Activated CD4-positive, alpha-beta T cell treated with anti-CD3 and anti-CD28 coated beads, Interleukin-2, Interleukin-6, amounts not matched to agents 100 ng/mL and 50 ng/mL, durations not matched to agents 16 hours and 8 hours (primary cell): ENCODE results near the gene COMMD10.
"Not testable (repeated sequence)": the region's sequence is repeated elsewhere in the genome, so short reads cannot be mapped to it uniquely, and the experiment has no call there.

Experiments
- DNase-seq: peaks from one replicate; pipeline ENCODE4 v3.0.0-alpha.2; 2020

The COMMD10 gene

DNA sequence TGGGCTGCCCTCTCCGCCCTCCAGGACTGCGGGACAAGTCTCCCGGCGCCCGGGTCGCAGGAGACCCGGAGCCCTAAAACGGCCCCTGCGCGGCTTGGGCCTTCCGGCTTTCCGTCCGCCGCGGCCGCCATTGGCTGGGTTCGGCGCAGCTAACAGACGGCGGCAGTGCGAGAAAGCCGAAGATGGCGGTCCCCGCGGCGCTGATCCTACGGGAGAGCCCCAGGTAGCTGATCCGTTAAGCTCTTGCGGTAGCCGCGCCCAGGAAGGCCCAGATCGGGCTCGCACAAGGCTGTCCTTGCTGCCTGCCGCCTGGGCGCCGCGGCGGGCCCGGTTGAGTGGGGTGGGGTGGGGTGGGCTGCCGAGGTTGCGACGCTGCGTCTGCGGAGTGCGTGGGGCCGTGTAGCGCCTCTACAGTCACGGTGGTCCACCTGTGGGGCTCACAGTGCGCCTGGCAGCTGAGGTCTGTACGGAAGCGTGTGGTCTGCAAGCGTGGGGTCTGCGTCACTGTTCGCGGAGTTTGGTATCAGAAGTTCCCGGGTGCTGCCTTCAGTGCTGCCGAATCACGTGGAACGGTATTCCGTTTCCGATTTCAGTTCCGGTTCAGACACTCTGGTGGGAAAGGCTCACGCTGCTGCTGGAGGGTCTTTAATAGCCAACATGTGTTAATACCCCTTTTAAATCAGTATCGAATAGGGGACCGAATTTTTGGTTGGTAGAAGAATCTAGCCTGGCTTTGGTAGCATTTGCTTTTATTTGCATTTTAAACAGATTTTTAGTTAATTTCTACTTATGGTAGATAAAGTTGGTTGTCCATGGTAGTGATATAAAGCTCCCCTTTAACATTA, at the start of gene COMMD10:
COMMD10 (plus strand) TSS at position 155 of the 845 bp plus-strand sequence.
- peak; percentile 84 for DNase-seq

DNA sequence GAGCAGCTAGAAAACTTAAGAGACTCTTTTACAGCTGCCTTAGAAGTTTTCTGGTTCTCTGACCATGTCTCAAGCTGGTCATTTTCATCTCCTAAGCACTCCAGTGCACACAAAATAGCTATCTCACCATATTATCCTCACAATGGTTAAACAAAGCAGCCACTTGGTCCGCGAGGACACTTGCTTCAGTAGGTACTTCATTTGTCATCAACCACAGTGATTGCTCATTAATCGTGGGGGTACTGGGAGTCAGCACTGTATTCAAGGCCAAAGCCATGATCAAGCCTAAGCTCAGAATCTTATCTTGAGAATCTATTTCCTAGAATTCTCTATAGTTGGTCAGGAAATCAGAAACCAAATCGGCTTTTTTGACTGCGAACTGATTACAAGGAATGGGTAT, 49.7 kb upstream of the COMMD10 start:
- no peak for DNase-seq

DNA sequence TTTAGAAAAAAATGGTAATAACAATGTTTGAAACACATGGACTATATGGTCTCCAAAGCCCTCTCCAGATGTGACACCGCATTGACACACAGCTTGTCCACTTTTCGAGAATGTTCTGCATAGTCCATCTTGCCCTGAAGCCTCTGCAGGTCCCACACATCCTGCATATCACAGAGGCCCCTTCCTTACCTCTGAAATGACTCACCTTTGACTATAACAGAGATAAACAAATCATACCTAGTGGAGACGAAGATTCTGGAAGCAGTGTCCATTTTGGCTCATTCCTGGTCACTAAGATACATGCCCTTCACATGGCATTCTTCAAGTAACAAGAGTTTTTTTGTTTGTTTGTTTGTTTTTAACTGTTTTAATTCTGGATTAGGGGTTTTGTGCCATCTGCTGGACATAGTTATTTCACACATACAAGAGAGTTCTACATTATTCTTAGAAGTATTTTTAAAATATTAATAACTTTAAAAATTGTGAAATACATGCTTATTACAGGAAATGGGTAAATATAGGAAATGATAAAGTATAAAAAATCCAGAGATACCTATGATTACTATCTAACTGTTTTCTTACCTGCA, 47.5 kb upstream of the COMMD10 start:
- no peak for DNase-seq

DNA sequence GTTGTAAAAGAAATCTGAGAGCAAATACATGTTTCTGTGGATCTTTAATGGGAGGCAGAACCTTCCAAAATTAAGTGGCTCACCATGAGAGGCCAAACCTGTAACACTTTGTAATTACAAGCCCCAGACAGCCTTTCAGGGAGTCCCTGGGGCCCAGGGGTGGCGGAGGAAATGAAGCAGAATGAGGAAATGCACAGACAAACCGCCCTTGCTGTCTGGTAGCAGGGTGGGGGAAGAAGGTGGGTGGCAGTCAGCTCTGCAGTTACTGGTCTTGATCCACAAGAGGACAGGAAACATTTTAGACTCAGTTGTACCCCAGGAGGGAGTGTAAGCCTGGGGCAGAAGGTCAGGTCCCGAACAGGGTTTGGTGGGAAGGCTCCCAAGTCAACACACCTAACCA, 46.0 kb upstream of the COMMD10 start:
- DNase-seq: no peak

DNA sequence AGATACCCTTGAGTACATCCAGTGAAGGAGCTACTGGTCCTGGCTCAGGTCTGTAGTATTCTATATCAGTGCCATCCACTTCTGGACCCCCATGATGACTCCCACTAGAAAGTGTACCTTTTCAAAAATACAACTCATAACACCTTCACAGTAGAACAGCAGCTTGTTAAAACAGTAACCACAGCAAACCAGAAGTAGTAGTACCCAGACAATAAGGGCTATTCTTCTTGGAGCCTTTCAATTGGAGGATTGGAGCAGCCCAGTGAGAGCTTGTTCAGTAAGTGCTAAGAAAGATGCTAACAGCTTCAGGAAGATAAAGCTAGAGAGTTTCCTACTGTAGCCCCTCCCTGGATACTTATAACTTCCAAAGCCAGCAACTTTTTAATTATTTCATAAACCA, 42.5 kb upstream of the COMMD10 start:
- no peak for DNase-seq

DNA sequence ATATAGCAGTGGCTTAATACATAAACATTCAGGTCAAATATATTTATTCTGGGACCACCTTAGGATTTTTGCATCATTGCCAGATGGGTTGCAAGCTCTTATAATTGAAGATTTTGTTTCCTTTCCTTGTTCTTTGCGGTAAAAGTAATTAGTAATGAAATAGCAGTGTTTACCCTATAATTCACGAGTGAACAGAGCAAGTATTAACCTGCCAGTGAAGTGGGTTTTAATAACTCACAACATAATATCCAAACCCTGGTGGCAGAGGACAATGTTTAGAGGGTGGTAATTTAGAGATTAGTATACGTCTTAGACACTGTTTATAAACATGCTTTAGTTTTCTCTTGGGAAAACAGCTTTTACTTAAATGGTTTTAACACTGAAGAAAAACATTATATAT, 40.8 kb upstream of the COMMD10 start:
- DNase-seq: no peak

DNA sequence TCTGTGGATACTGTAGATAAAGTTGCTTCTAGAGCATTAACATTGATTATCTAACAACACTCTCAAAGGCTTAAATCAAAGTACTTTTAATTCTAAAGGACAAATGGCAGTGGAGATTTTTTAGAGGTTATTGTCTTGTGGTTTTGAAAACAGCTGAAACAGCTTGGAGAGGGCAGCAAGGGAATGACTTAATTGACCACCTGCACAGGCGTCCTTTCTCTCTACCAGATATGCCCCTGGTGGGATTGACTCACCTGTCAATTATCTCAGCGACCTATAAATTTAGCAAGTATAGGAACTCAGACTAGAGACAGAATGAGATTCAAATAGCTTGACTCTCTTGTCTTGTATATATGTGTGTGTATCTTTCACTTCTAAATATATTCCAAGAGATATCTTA, 39.0 kb upstream of the COMMD10 start:
- no peak for DNase-seq

DNA sequence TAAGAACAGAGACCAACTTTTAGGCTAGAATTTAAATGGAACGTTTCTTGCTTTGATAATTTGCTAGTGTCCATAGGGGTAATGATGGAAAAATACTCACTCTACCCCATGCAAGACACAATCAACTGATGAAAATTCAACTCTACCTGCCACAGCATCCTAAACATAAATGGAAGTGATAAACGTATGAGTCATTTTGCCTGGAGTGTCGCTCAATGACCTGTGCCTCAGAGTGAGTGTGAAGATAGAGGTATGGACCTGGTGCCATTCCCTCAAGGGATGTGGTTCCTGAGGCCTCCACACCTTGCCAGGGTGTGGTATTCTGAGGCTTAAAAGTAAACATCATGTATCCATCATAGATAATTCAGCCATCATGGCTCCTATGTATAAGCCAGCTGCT, 38.6 kb upstream of the COMMD10 start:
- DNase-seq: no peak

DNA sequence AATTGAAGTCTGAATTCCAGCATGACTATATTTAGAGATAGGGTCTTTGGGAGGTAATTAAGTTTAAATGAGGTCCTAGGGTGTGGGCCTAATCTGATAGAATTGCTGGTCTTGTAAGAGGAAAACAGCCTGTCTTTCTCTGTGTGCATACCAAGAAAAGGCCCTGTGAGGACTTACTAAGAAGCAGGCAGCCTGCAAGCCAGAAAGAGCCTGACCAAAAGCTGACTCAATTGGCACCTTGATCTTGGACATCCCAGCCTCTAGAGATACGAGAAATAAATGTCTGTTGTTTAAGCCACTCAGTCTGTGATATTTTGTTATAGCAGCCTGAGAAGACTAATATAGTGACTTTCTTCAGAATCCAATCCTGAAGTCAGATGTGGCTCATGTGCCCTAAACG, 38.0 kb upstream of the COMMD10 start:
- no peak for DNase-seq

DNA sequence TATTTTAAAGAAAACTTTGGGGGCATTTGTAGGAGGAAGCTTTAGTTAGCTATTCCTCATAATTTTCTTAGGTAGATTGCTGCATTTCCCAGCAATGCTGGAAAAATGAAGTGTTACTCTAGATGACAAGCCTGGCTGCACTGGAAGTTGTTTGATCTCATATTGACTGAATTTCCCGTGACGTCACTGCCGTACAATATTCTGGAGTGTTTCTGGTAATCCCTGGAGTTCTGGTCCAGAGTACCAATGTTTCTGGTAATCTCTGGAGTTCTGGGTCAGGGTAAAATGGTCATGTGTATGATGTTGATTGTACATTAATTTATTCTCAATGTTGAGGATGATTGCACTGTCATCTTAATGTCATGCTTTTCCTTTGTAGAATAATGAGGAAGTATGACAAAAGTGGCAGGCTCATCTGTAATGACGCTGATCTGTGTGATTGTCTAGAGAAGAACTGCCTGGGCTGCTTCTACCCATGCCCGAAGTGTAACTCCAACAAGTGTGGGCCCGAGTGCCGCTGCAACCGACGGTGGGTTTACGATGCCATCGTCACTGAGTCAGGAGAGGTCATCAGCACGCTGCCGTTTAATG, 26.4 kb upstream of the COMMD10 start:
- DNase-seq: no peak

DNA sequence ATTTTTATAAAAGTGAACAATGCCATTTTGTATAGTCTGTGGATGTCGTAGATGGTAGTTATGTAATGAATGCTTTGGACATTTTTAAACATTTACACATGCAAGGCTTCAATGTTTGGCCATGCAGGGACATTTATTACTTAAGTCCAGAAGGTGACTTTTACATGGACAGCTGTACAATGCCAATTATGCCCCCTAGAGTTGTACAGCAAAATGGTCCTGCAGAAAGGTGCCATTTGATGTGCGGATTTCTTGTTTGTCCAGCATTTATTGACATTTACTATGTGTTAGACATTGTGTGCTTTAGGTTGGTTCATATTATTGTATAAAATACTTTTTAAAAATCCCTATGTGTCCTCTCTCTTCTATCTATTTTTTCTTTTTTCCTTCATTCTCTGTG, 22.5 kb upstream of the COMMD10 start:
- no peak for DNase-seq

DNA sequence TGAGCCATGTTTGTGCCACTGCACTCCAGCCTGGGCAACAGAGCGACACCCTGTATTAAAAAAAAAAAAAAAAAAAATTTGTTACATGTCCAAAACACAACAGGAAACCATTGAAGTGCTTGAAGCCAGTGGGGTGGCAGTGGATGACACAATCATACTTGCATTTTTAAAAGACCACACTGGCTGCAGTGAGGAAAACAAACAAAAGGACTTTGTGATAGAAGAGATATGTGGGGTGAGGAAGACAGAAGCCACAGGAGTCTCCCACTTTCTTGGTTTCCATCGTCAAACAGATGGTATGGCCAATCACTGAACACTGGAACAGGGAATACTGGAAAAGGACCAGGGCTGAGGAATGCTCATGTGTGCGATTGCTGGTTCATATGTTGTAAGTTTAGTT, 20.9 kb upstream of the COMMD10 start:
- no peak for DNase-seq

DNA sequence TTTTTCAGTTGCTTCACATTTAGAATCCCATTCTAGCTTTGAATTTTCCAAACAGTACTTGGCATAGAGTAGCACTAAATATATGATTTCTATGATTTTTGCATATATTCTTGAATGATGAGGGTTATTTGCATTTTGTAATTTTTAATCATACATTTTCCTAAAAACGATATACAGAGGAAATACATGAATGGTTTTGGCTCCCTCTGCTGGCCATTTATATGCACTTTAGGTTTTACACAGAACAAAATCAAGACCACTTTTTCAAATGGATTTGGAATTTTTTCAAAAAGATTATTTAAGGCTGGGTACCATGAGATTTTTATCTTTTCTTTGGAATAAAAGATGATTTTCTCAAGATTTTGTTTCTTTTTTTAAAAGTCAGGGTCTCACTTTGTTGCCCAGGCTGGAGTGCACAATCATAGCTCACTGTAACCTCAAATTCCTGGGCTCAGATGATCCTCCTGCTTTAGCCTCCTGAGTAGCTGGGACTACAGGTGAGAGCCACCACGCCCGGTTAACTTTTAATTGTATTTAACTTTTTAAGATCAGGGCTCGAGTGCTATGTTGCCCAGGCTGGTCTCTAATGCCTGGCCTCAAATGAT, 16.7 kb upstream of the COMMD10 start:
- peak; percentile 48 for DNase-seq

DNA sequence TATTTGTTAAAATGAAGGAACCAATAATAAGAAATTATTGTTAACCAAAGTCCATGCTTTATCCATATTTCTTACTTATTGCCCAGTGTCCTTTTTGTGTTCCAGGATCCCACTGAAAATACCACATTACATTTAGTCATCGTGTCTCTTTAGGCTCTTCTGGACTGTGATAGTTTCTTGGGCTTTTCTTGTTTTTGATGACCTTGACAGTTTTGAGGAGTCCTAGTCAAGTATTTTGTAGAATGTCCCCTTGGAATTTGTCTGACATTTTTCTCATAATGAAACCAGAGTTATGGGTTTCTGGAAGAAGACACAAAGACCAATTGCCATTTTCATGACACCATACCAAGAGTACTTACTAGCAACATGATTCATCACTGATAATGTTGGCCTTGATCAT, 13.6 kb upstream of the COMMD10 start:
- no peak for DNase-seq

DNA sequence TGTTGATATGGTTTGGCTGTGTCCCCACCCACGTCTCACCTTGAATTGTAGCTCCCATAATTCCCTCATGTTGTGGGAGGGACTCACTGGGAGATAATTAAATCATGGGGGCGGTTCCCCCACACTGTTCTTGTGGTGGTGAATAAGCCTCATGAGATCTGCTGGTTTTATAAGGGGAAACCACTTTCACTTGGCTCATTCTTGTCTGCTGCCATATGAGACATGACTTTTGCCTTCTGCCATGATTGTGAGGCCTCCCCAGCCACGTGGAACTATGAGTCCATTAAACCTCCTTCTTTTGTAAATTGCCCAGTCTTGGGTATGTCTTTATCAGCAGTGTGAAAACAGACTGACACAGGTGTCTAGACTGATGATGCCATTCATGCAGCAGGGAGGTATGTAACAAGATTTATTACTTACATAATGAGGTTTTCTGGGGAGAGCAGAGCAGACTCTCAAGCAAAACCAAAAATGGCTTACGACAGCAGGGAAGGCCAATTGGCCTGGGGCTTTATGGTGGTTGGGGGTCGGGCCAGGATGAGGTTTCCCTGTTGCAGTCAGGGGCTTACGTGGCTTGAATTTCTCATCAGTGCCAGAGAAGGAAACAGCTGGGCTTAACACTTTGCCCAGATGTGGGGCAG, 9.5 kb upstream of the COMMD10 start:
- DNase-seq: no peak

DNA sequence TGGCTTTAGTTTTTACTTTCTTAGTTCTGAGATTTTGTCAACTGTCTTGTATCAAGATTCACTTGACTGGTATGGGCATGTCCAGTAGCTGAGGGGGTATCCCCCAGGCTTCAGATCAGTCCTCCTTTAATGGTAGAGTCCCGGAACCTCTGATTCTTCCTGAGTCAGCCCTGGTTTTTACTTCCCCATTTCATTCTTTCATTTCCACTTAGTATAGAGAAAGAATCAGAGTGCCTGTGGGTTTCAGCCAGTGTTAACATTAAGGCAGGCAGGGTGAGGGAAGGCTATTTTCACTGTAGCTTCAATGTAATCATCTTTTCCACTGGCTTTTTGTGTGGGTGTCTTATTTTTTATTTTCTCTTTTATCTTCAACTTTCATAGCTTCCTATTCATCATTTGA, 8.3 kb upstream of the COMMD10 start:
- DNase-seq: peak; percentile 28

DNA sequence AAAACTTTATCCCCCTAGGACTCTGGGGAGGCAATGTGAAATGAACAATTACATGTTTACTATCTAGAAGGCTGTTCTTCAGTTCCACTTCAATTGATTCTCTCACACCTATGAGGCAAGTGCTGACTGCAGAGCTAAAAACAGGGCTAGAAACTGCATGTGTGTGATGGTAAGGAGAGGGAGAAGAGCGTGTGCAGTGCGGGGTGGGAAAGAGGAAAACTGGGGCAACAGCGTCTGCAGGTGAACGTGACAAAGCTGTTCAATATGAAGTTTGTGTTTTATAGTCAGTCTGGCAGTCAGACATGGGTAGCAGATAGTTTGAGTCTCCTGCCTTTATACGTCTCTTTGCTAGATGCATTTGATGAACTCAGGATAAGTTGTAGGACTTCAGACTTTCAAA, 6.6 kb upstream of the COMMD10 start:
- DNase-seq: no peak

DNA sequence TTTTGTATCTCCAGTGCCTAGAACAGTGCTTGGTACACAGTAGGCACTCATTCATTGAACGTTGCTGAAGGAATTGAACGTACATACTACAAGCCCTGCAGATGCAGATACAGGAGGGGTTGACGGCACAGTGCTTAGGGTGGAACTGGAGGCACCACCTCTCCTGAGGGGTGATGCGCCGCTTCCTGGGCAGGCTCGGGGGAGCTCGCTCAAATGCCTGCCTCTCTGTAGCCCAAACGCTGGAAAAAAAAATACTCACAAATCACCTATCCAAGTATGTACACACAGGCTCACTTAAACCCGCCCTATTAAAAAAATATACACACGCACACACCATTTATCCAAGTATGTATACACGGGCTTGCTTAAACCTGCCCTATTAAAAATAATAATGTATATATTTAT, 536 bp upstream of the COMMD10 start:
- peak; percentile 44 for DNase-seq

DNA sequence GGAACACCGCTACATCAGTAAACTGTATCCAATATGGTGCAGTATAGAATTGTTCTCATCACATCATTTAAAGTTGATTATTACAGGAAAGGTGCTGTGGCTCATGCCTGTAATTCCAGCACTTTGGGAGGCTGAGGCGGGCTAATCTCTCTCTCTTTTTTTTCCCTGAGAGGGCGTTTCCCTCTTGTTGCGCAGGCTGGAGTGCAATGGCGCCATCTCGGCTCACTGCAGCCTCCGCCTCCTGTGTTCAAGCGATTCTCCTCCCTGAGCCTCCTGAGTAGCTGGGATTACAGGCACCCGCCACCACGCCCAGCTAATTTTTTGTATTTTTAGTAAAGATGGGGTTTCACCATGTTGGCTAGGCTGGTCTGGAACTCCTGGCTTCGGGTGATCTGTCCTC, 1.5 kb downstream of the COMMD10 start:
- DNase-seq: not testable (repeated sequence)

DNA sequence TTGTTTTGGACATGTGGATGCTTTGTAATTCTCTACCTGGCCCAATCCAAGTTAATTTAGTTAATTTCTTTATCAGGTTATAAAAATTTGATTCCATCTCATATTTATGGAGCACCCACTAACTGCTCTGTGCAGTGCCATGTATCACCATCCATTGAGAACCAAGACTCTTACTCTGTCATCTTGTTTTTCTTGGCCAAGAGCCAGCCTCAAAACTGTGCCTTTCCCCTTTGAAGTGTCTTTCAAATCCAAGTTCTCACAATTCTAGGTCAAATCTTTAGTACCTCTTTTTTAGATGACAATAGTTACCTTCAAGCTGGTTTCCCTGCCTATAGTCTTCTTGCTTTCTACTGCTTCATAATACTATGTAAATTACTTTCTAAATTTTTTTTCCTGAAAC, 3.2 kb downstream of the COMMD10 start:
- DNase-seq: no peak

DNA sequence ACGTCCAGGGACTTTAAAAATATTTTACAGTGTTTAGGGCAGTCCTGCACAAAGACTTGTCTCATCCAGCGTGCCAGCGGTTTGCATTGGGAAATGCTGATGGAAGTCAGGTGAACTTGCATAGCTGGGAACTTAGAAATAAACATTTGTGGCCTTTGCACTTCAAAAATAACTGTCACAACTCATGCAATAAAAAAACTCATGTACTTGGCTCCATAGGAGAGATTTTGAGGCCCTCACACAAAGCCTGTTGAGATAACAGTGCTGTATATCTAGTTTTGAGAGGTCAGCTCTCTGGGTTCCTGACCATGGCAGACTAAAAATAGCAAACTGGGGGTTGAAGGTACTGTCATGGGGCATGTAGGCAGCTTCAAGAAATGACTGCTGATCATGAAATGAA, 5.5 kb downstream of the COMMD10 start:
- no peak for DNase-seq

DNA sequence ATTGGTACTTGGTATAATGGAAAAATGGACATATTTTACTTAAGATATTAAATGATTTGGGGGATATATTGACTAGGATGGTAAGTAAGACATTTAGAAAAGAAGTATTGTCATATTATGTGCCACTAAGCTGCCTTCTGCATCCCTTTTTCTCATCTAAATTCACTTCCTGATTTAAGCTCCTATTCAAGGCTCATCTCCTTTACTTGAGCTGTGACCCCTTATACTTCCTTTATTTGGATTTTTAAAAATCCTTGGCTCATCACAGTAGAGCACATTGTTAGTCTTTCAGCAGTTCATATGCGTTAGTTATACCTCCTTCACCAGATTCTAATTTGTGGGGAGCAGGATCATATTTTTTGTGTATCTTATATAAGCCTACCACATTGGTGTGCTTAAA, 6.6 kb downstream of the COMMD10 start:
- DNase-seq: no peak

DNA sequence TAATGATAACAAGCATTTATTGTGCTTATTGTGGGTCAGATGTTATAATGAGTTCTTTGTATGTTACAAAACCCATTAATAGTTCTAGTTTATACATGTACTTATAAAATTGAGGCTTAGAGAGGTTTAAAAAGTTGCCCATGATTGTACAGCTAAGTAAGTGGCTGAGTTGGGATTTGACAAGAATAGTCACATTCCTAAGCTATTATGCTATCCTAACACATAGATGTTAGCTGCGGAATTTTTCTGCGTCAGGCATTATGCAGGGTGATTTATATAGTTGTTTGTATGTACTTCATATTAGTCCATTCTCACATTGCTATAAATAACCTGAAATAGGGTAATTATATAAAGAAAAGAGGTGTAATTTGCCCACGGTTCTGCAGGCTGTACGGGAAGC, 12.5 kb downstream of the COMMD10 start:
- no peak for DNase-seq

DNA sequence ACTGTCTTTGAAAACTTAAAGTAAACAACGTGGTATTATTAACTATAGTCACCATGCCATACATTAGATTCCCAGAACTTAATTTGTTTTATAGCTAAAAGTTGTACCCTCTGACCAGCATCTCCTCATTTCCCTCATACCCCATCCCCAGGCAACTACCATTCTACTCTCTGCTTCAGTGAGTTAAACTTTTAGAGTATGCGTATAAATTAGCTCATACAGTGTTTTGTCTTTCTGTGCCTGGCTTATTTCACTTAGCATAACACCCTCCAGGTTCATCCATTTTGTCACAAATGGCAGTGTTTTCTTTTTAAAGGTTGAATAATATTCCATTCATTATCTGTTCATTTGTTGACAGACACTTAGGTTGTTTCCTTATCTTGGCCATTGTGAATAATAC, 14.2 kb downstream of the COMMD10 start:
- no peak for DNase-seq
